ENCODE data around the gene GRIK2.

Gene GRIK2

GRCh38 chr6:101486124-101486523 lies 92.6 kb downstream of the GRIK2 start:
- no peak for DNase-seq
- Histone ChIP-seq H3K36me3 (replicated peaks) (no peaks in the 10 kb centered on the region), H3K27me3 (replicated peaks) (no peaks in the 10 kb centered on the region), H3K4me3 (ENCODE audit: low read depth, low read length) (no peak overlapping the region), H3K27ac (no peak overlapping the region)
- in situ Hi-C loops (cut with HindIII; ENCODE audit: low pct_ligation_motif_present, low sequenced_read_pairs) = no loop called here
- TF ChIP-seq CTCF (IDR thresholded peaks at IDR 0.05; ENCODE audit: low read depth, low read length, missing control alignments) = no peak

- H3K27ac ChIP-seq = no peak overlapping the region
- in situ Hi-C loops (cut with HindIII; ENCODE audit: low pct_ligation_motif_present, low sequenced_read_pairs) = no loop called here
- H3K27me3 ChIP-seq (replicated peaks) = no peaks in the 10 kb centered on the region
- no peak for DNase-seq
- TF ChIP-seq CTCF (IDR thresholded peaks at IDR 0.05; ENCODE audit: low read depth, low read length, missing control alignments) = no peak
- H3K4me3 ChIP-seq (ENCODE audit: low read depth, low read length) = no peak overlapping the region
- no peaks in the 10 kb centered on the region for H3K36me3 ChIP-seq (replicated peaks)
Observed at GRCh38 chr6:101486726-101487125, 93.2 kb downstream of the GRIK2 start.

DNA sequence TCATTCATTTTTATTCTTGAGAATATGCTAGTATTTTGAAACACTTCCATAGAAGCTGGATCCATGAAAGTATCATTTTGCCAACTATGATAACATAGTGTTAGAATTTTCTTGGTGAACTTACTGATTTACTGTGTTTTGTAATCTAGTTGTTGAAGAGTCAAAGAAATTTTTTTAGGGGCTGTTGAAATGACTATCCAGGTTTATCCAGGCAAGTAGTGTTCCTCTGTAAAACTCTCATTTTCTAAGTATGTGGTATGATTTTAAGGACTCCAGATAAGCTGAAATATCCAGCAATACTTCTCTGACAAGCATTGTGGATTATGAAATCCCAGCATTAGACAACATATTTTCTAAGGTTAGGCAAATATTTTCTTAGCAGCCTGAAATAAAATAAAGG lies 95.9 kb downstream of the GRIK2 start:
- TF ChIP-seq CTCF (IDR thresholded peaks at IDR 0.05; ENCODE audit: low read depth, low read length, missing control alignments) = no peak
- Histone ChIP-seq H3K27me3 (replicated peaks) (no peaks in the 10 kb centered on the region), H3K4me3 (ENCODE audit: low read depth, low read length) (no peak overlapping the region), H3K27ac (no peak overlapping the region), H3K36me3 (replicated peaks) (no peaks in the 10 kb centered on the region)
- no peak for DNase-seq
- in situ Hi-C loops (cut with HindIII; ENCODE audit: low pct_ligation_motif_present, low sequenced_read_pairs) = no loop called here

DNA sequence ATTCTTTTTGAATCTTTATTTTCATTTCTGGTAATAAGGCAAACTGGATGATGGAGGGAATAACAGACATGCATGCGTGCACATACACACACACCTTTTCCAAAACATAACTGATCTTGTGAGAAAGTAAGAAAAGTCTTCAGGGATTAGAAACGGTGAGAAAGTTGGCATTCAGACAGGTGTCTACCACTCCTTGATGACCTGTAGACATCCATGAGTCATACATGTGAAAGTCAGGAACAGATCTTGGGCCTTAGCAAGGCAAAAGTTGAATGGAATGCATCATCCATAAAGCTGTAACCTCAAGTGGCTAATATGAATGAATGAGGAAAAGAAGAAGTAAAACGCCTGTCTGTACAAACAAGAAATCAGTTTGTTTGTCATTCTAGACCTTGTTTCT lies 97.3 kb downstream of the GRIK2 start:
- no peak overlapping the region for H3K27ac ChIP-seq
- H3K27me3 ChIP-seq (replicated peaks) = no peaks in the 10 kb centered on the region
- H3K4me3 ChIP-seq (ENCODE audit: low read depth, low read length) = no peak overlapping the region
- no peak for TF ChIP-seq CTCF (IDR thresholded peaks at IDR 0.05; ENCODE audit: low read depth, low read length, missing control alignments)
- DNase-seq = no peak
- H3K36me3 ChIP-seq (replicated peaks) = no peaks in the 10 kb centered on the region
- in situ Hi-C loops (cut with HindIII; ENCODE audit: low pct_ligation_motif_present, low sequenced_read_pairs) = no loop called here

DNA sequence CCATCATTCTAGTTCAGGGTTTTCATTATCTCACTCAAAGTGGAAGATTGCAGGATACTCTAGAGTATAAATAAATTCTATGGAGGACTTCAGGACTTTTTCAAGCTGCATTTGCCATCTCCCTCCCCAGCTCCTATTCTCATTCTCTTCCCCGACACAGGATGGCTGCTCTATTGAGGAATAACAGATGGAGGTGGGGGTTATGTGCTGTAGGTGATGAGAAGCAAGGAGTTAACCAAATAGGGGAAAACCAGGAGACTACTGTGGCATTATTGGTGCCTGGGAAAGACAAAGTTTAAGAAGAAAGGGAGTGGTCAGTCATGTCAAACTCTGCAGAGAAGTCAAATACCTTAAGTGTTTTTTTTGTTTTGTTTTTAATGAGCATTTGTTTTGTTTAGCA lies 109.3 kb downstream of the GRIK2 start:
- H3K4me3 ChIP-seq (ENCODE audit: low read depth, low read length) = no peak overlapping the region
- no peak for TF ChIP-seq CTCF (IDR thresholded peaks at IDR 0.05; ENCODE audit: low read depth, low read length, missing control alignments)
- H3K36me3 ChIP-seq (replicated peaks) = no peaks in the 10 kb centered on the region
- no peak for DNase-seq
- H3K27me3 ChIP-seq (replicated peaks) = no peaks in the 10 kb centered on the region
- H3K27ac ChIP-seq = no peak overlapping the region
- in situ Hi-C loops (cut with HindIII; ENCODE audit: low pct_ligation_motif_present, low sequenced_read_pairs) = no loop called here

DNA sequence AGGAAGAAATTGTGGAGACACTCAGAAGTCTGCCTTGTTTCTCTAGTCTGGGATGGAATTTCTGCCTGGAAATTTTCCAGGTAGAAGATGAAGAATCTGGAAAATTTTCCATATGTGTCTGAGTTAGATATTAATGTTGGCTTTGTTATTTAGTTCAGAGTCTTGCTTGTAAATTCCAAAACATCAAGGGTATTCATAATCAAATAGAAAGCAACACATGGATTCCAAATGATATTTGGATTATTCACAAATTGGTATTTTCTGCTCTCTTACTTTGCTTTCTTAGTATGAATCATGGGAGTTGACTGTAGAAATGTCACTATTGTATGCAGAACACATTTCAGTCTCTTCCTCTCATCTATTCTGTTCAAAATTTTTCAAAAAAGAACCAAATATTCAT lies 116.0 kb downstream of the GRIK2 start:
- DNase-seq = no peak
- no peaks in the 10 kb centered on the region for H3K36me3 ChIP-seq (replicated peaks)

More for the DNA sequence above, 116.0 kb downstream of the GRIK2 start:
- TF ChIP-seq CTCF (IDR thresholded peaks at IDR 0.05; ENCODE audit: low read depth, low read length, missing control alignments) = no peak
- no peaks in the 10 kb centered on the region for H3K27me3 ChIP-seq (replicated peaks)
- H3K4me3 ChIP-seq (ENCODE audit: low read depth, low read length) = no peak overlapping the region
- in situ Hi-C loops (cut with HindIII; ENCODE audit: low pct_ligation_motif_present, low sequenced_read_pairs) = no loop called here
- no peak overlapping the region for H3K27ac ChIP-seq

Data from brain microvascular endothelial cell (primary cell).